H1 (cell line): ENCODE results near the gene DHRS13. TPM values are rescaled to one million over a fixed set of nuclear protein-coding genes. Genes with fewer than 3 reads are reported as not detected.

Experiments used
- CTCF ChIA-PET: fragments of 300-600 bp; sonication (Branson Sonifier 250); formaldehyde crosslinking; loops from one replicate; lab custom pipeline; 2021; ENCODE audit not compliant: partially characterized antibody; lab: Charles Lee
- POLR2A ChIA-PET: fragments of 300-600 bp; sonication (Branson Sonifier 250); formaldehyde crosslinking; loops from one replicate; lab custom pipeline; 2021; ENCODE audit warnings: inconsistent platforms; ENCODE audit not compliant: partially characterized antibody; lab: Charles Lee
- DNase-seq, 2 experiments: peaks; one replicate each; pipeline versions ENCODE4 v3.0.0 to v3.0.0-alpha.2; 2010 to 2022; ENCODE audit warnings: low spot score in 2 of 2, low read depth in 1 of 2, mixed read lengths in 1 of 2
- FAIRE-seq: peaks from 2 replicates; lab custom pipeline; 2011; peaks lifted over from hg19 to GRCh38; lab: Jason Lieb, UNC
- H2AFZ ChIP-seq: 2 replicates; pipeline ENCODE4 v1.8.1; 2012; ENCODE audit warnings: low read length, inconsistent platforms
- H2AK5ac ChIP-seq: 2 replicates; pipeline ENCODE4 v1.6.1; 2013; ENCODE audit warnings: low read depth, low read length
- H2BK120ac ChIP-seq: replicated peaks from 2 replicates; pipeline ENCODE3; 2013; ENCODE audit warnings: low read depth, low read length, inconsistent platforms
- H2BK12ac ChIP-seq: 2 replicates; pipeline ENCODE4 v1.6.1; 2013; ENCODE audit warnings: low read depth, low read length
- H2BK15ac ChIP-seq: 2 replicates; pipeline ENCODE4 v1.6.1; 2013; ENCODE audit warnings: low read length
- H2BK20ac ChIP-seq: 2 replicates; pipeline ENCODE4 v1.6.1; 2013; ENCODE audit warnings: low read length
- H2BK5ac ChIP-seq: 2 replicates; pipeline ENCODE4 v1.6.1; 2013; ENCODE audit warnings: low read depth, low read length
- H3K14ac ChIP-seq: 2 replicates; pipeline ENCODE4 v1.6.1; 2013; ENCODE audit warnings: inconsistent platforms; ENCODE audit not compliant: insufficient read length
- H3K18ac ChIP-seq: 2 replicates; pipeline ENCODE4 v1.6.1; 2013; ENCODE audit warnings: low read length; ENCODE audit errors: extremely low read depth
- H3K23ac ChIP-seq: 2 replicates; pipeline ENCODE4 v1.6.1; 2013; ENCODE audit warnings: inconsistent platforms; ENCODE audit not compliant: insufficient read length
- H3K23me2 ChIP-seq: 2 replicates; pipeline ENCODE4 v1.6.1; 2013; ENCODE audit warnings: low read depth, low read length
- H3K27ac ChIP-seq: 2 replicates; pipeline ENCODE4 v1.6.1; 2011; ENCODE audit warnings: low read depth, low read length, inconsistent platforms
- H3K27me3 ChIP-seq, 4 experiments: replicated peaks in 1 of 4; 1 replicate in 1 of 4; 2 replicates in 3 of 4; pipeline versions ENCODE4 v1.6.1 to v1.8.1; 2011 to 2013; ENCODE audit warnings: low read length in 3 of 4, mild to moderate bottlenecking in 3 of 4, inconsistent platforms in 2 of 4, mixed read lengths in 2 of 4, moderate library complexity in 1 of 4; ENCODE audit not compliant: control insufficient read depth in 3 of 4, insufficient read depth in 3 of 4; ENCODE audit errors: extremely low read depth in 1 of 4
- H3K36me3 ChIP-seq, 4 experiments: 2 replicates each; pipeline versions ENCODE4 v1.6.1 to v1.8.1; 2011 to 2013; ENCODE audit warnings: mild to moderate bottlenecking in 4 of 4, low read length in 3 of 4, moderate library complexity in 2 of 4, control low read depth in 1 of 4, inconsistent platforms in 1 of 4; ENCODE audit not compliant: insufficient read depth in 4 of 4, control insufficient read depth in 2 of 4
- H3K4ac ChIP-seq: replicated peaks from 2 replicates; pipeline ENCODE3; 2013; ENCODE audit warnings: low read length, low read depth, mixed read lengths, inconsistent platforms; ENCODE audit not compliant: insufficient read length
- H3K4me1 ChIP-seq, 4 experiments: replicated peaks in 1 of 4; 1 replicate in 1 of 4; 2 replicates in 3 of 4; pipeline versions ENCODE4 v1.6.1 to v1.8.1; 2011 to 2013; ENCODE audit warnings: low read length in 3 of 4, inconsistent platforms in 2 of 4, mixed read lengths in 1 of 4; ENCODE audit not compliant: insufficient read depth in 4 of 4, control insufficient read depth in 3 of 4
- H3K4me2 ChIP-seq, 2 experiments: 2 replicates each; pipeline versions ENCODE4 v1.6.1 to v1.8.1; 2011 to 2013; ENCODE audit warnings: low read depth in 2 of 2, low read length in 2 of 2, control low read depth in 1 of 2, inconsistent platforms in 1 of 2, mild to moderate bottlenecking in 1 of 2; ENCODE audit not compliant: insufficient read depth in 1 of 2
- H3K4me3 ChIP-seq, 4 experiments: fragments of 200-600, 300-600 bp in 1 of 4; sonication (generic), shearing (Covaris generic), sonication (Bioruptor Twin) in 1 of 4; 2 replicates each; pipeline versions ENCODE4 v1.5.1 to v1.8.1; 2011 to 2016; ENCODE audit warnings: low read length in 4 of 4, low read depth in 3 of 4, control low read depth in 2 of 4, inconsistent platforms in 2 of 4, mild to moderate bottlenecking in 2 of 4, mixed read lengths in 1 of 4, moderate library complexity in 1 of 4; ENCODE audit not compliant: insufficient read depth in 2 of 4; ENCODE audit errors: extremely low read depth in 1 of 4
- H3K56ac ChIP-seq: replicated peaks from 2 replicates; pipeline ENCODE3; 2013; ENCODE audit warnings: low read depth, mild to moderate bottlenecking, mixed read lengths, low read length, inconsistent platforms; ENCODE audit not compliant: insufficient read length
- H3K79me1 ChIP-seq: 2 replicates; pipeline ENCODE4 v1.6.1; 2013; ENCODE audit warnings: low read depth, low read length, control low read depth
- H3K79me2 ChIP-seq, 2 experiments: 2 replicates each; pipeline versions ENCODE4 v1.6.1 to v1.8.1; 2012 to 2013; ENCODE audit warnings: low read length in 2 of 2, mild to moderate bottlenecking in 2 of 2, inconsistent platforms in 1 of 2; ENCODE audit not compliant: insufficient read depth in 2 of 2, control insufficient read depth in 1 of 2
- H3K9ac ChIP-seq, 4 experiments: replicated peaks in 1 of 4; 1 replicate in 1 of 4; 2 replicates in 3 of 4; pipeline versions ENCODE4 v1.6.1 to v1.8.1; 2011 to 2013; ENCODE audit warnings: low read depth in 3 of 4, low read length in 3 of 4, control low read depth in 2 of 4, mild to moderate bottlenecking in 2 of 4, moderate library complexity in 2 of 4, inconsistent platforms in 1 of 4; ENCODE audit errors: extremely low read depth in 1 of 4
- H3K9me3 ChIP-seq, 2 experiments: 2 replicates each; pipeline versions ENCODE4 v1.6.1 to v1.8.1; 2012 to 2013; ENCODE audit warnings: mild to moderate bottlenecking in 2 of 2, moderate library complexity in 2 of 2, control low read depth in 1 of 2, inconsistent platforms in 1 of 2, low read depth in 1 of 2, low read length in 1 of 2, mixed read lengths in 1 of 2; ENCODE audit not compliant: insufficient read depth in 2 of 2
- H4K20me1 ChIP-seq, 2 experiments: replicated peaks in 1 of 2; 2 replicates each; pipeline versions ENCODE3 to v1.8.1; 2011 to 2013; ENCODE audit warnings: inconsistent platforms in 2 of 2, low read length in 2 of 2, mild to moderate bottlenecking in 1 of 2; ENCODE audit not compliant: insufficient read depth in 2 of 2, control insufficient read depth in 1 of 2
- H4K5ac ChIP-seq: 2 replicates; pipeline ENCODE4 v1.6.1; 2013; ENCODE audit warnings: low read length, low read depth, mixed read lengths, inconsistent platforms; ENCODE audit not compliant: insufficient read length
- H4K8ac ChIP-seq: 2 replicates; pipeline ENCODE4 v1.8.0; 2013; ENCODE audit warnings: mild to moderate bottlenecking, moderate library complexity, low read length, inconsistent platforms; ENCODE audit not compliant: insufficient read depth; ENCODE audit errors: extremely low read depth
- H4K91ac ChIP-seq: replicated peaks from 2 replicates; pipeline ENCODE3; 2013; ENCODE audit warnings: low read length, mixed read lengths, inconsistent platforms; ENCODE audit not compliant: insufficient read length
- ATF2 ChIP-seq: IDR thresholded peaks from 2 replicates; pipeline ENCODE4 v1.6.1; 2012; ENCODE audit warnings: low read length, inconsistent platforms
- CEBPB ChIP-seq: IDR thresholded peaks from 2 replicates; pipeline ENCODE4 v1.6.1; 2012; ENCODE audit warnings: low read depth, low read length
- GTF2F1 ChIP-seq: IDR thresholded peaks from 2 replicates; pipeline ENCODE4 v1.6.1; 2012; ENCODE audit warnings: low read depth, low read length, improper control_type of control experiment, borderline replicate concordance
- KDM1A ChIP-seq: fragments of 200-600, 300-600 bp; sonication (generic); IDR thresholded peaks from 2 replicates; pipeline ENCODE4 v1.7.1; 2016; ENCODE audit warnings: mild to moderate bottlenecking, low read length, borderline replicate concordance
- NRF1 ChIP-seq: IDR thresholded peaks from 2 replicates; pipeline ENCODE4 v1.6.1; 2011; ENCODE audit warnings: mild to moderate bottlenecking, low read depth, low read length, improper control_type of control experiment
- PHF8 ChIP-seq: fragments of 200-600 bp; sonication (generic); conservative IDR thresholded peaks from 2 replicates; pipeline ENCODE4 v1.7.1; 2012; ENCODE audit warnings: low read depth, mild to moderate bottlenecking, inconsistent platforms, low read length, moderate library complexity
- RBBP5 ChIP-seq: IDR thresholded peaks from 2 replicates; pipeline ENCODE4 v1.7.1; 2012; ENCODE audit warnings: low read depth, mild to moderate bottlenecking, inconsistent platforms, low read length, moderate library complexity, borderline replicate concordance
- RXRA ChIP-seq: IDR thresholded peaks from 2 replicates; pipeline ENCODE4 v1.6.1; 2011; ENCODE audit warnings: low read depth, mild to moderate bottlenecking, low read length, moderate library complexity; ENCODE audit not compliant: insufficient read depth
- TAF1 ChIP-seq: IDR thresholded peaks from 2 replicates; pipeline ENCODE4 v1.6.1; 2011; ENCODE audit warnings: mild to moderate bottlenecking, low read depth, low read length
- WGBS, 2 experiments: shearing (Covaris generic) in 1 of 2; methylation state at CpG; one replicate each; pipeline versions ENCODE4 v1.1.6 to v1.1.7; 2013 to 2015; ENCODE audit warnings: low lambda C conversion rate in 2 of 2, mixed read lengths in 2 of 2, inconsistent platforms in 1 of 2, low coverage in 1 of 2, missing lambda C conversion rate in 1 of 2; ENCODE audit not compliant: insufficient replicate concordance in 2 of 2, insufficient coverage in 1 of 2, insufficient read length in 1 of 2; ENCODE audit errors: extremely low coverage in 1 of 2, missing lambda C conversion rate in 1 of 2; 5-methylcytosine and 5-hydroxymethylcytosine counted together
- polyA plus RNA-seq, 7 experiments: library from polyadenylated mRNA; depleted of rRNA in 3 of 7; stranded (reverse) in 5 of 7; unstranded in 2 of 7; fragments of >200 nt in 5 of 7; fragments of 200-250 nt in 2 of 7; gene quantifications; 1 replicate in 5 of 7; 2 replicates in 1 of 7; 4 replicates in 1 of 7; pipeline versions ENCODE4 v1.2.1 to v1.2.3, GENCODE V29; 2011 to 2013; ENCODE audit warnings: missing spikeins in 2 of 7, mixed read lengths in 2 of 7
- total RNA-seq: library from RNA; stranded (reverse); fragmentation: NEBNext Ultra II Directional; extraction: Animal tissue kit (Norgen Biotek cat#: 25700); gene quantifications from 2 replicates; pipeline ENCODE4 v1.2.1, GENCODE V29; 2021

The DHRS13 gene
- total and polyA plus RNA-seq, 2 of the 8 experiments (the other 6 are each of a cell fraction or from before 2014, with no cell fraction given) = 23.7 to 30.0 TPM

DNA sequence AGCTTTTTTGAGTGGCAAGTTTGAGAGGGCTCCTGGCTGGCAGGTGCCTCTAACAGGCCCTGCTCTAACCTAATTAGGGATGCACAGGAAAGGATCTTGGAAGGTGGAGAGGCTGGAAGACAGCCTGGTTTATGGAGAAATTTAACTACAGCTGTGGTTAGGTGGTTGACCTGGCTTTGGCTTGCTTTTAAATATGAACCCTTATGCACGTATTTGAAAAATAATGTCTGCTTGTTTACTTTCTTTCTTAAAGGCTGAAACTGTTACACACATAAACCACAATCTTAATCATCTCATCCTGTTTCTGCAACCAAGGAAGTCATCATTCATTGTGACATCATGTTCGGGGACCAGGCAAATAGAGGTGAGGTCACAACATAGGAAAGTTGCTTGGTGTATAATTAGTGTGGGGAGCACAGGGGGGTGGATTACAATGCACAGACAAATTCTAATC is 23.1 kb upstream of the DHRS13 start:
- Histone ChIP-seq H4K8ac (no peak overlapping the region), H2BK12ac (no peak overlapping the region), H3K4me3 (no peak overlapping the region), H2BK15ac (no peak overlapping the region), H3K79me2 (peaks cover 10 to 52% of the 10 kb centered on the region in 2 experiments), H3K23ac (no peak overlapping the region), H2BK5ac (no peak overlapping the region), H3K14ac (no peak overlapping the region), H4K5ac (no peak overlapping the region), H2BK120ac (no peak overlapping the region), H3K36me3 (peaks cover 10 to 63% (median 43%) of the 10 kb centered on the region in 4 experiments), H2AK5ac (no peak overlapping the region), H3K4me2 (no peak overlapping the region), H3K27me3 (no peaks in the 10 kb centered on the region), H4K20me1 (peaks cover 10 to 17% of the 10 kb centered on the region in 2 experiments), H3K79me1 (peaks cover 21% of the 10 kb centered on the region), H3K18ac (no peak overlapping the region), H3K4ac (no peak overlapping the region), H3K4me1 (no peaks in the 10 kb centered on the region), H2AFZ (no peak overlapping the region), H3K23me2 (no peaks in the 10 kb centered on the region), H3K56ac (no peak overlapping the region), H4K91ac (no peak overlapping the region), H3K9ac (no peak overlapping the region), H3K27ac (no peak overlapping the region), H2BK20ac (no peak overlapping the region), H3K9me3 (no peaks in the 10 kb centered on the region)
- CTCF ChIA-PET = interaction anchor here (1.3 to 16.4 kb wide), 4 partner anchors 9 to 27 kb away, joined by 6 to 123 read pairs (median 27); no protein-coding TSS in a partner anchor
- POLR2A ChIA-PET = interaction anchor here (1.0 to 6.8 kb wide), 4 partner anchors 12 to 235 kb away, joined by 3 to 29 read pairs (median 4); no protein-coding TSS in a partner anchor
- FAIRE-seq = no peak
- 77% methylated on average over 2 of the region's 2 CpGs; no CpG with 5 or more reads in 1 of the 2 experiments for WGBS, 2 experiments
- no peak for DNase-seq
- TF ChIP-seq TAF1 (no peak), CEBPB (no peak), PHF8 (no peak), RXRA (no peak), GTF2F1 (no peak), ATF2 (no peak), NRF1 (no peak), RBBP5 (no peak), KDM1A (no peak)
